ENCODE measurements around the gene OR10AD1. TPM values are rescaled to one million over a fixed set of nuclear protein-coding genes. Genes with fewer than 3 reads are reported as not detected.
"Not testable (repeated sequence)": the region's sequence is repeated elsewhere in the genome, so short reads cannot be mapped to it uniquely, and the experiment has no call there.

Gene OR10AD1
- total RNA-seq (not detected), polyA plus RNA-seq (not detected)
- long read RNA-seq, donor 1, partial matches to known transcripts, result 0 of 1 reads
- long read RNA-seq, donor 1, other reads (novel, unspliced or antisense), result 0 of 1 reads
- long read RNA-seq, donor 2, result 0 reads
- long read RNA-seq, donor 3, result 0 reads
- long read RNA-seq, donor 4, result 0 reads

DNA sequence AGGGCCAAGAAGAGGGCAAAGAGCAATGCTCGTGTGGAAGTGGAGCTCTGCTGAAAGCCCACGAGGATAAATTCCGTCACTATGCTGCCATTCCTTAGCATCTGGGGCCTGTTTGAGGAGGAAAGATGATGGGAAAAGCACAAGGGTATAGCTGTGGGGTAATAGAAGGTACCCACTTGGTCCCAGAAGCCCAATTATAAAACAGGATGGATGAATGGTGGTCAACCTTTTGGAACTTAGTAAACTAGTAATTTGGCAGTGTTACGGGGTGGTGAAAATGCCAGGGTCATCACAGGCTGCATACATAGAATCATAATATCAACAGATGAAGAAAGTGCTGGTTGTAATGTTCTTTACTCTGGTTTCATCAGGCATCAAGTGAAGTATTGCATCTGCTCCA lies at the start of gene OR10AD1:
OR10AD1 (minus strand) TSS at position 101 of the 400 bp plus-strand sequence; CDS start at position 101, 0 bp downstream.
- DNase-seq (no peak), ATAC-seq (no peak)
- no peaks in the 10 kb centered on the region for H3K9me3 ChIP-seq (ENCODE audit: control insufficient read depth, low read length)
- 75% methylated on average over 4 of the region's 4 CpGs for WGBS
- H3K27me3 ChIP-seq (ENCODE audit: control insufficient read depth, insufficient read depth), result no peaks in the 10 kb centered on the region
- no peak within 1 kb of the TSS for H3K27ac ChIP-seq (ENCODE audit: low read length)
- intact Hi-C loops (cut with DNase I), result no loop called here
- peaks cover 4% of the 10 kb centered on the region for H3K4me1 ChIP-seq (ENCODE audit: control insufficient read depth, insufficient read depth, low read length)
- no peak within 1 kb of the TSS for H3K4me3 ChIP-seq (ENCODE audit: low read length)

- ATAC-seq, result no peak
- no peak overlapping the region for H3K27ac ChIP-seq (ENCODE audit: low read length)
- DNase-seq, result no peak
- H3K4me3 ChIP-seq (ENCODE audit: low read length), result no peak overlapping the region
- H3K9me3 ChIP-seq (ENCODE audit: control insufficient read depth, low read length), result no peaks in the 10 kb centered on the region
- 78% methylated on average over 5 of the region's 5 CpGs for WGBS
- H3K27me3 ChIP-seq (ENCODE audit: control insufficient read depth, insufficient read depth), result no peaks in the 10 kb centered on the region
- no peaks in the 10 kb centered on the region for H3K4me1 ChIP-seq (ENCODE audit: control insufficient read depth, insufficient read depth, low read length)
- intact Hi-C loops (cut with DNase I), result no loop called here
Observed at GRCh38 chr12:48247181-48247966, 44.3 kb upstream of the OR10AD1 start.

DNA sequence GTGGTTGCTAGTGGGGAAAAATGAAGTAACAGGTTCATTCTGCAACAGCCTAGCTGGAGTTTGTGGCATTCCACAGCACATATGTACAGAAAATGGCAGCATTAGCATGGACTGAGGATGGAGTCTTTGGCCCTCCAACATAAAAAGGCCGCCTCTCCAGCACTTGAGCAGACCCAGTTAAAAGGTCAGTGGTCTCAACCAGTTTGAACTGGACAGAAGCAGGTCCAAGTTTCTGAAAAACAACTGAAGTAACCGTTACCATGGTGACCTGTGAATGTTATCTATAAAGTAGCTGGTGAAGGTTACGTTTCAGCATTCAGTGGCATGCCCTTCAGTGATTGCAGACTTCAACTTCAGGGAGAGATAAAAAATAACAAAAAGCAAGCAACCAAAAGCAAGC lies 34.1 kb upstream of the OR10AD1 start:
- 43% methylated on average over 3 of the region's 3 CpGs for WGBS
- H3K27me3 ChIP-seq (ENCODE audit: control insufficient read depth, insufficient read depth), result no peaks in the 10 kb centered on the region
- H3K4me1 ChIP-seq (ENCODE audit: control insufficient read depth, insufficient read depth, low read length), result no peaks in the 10 kb centered on the region
- peaks cover 3% of the 10 kb centered on the region for H3K9me3 ChIP-seq (ENCODE audit: control insufficient read depth, low read length)
- DNase-seq (no peak), ATAC-seq (no peak)
- H3K27ac ChIP-seq (ENCODE audit: low read length), result no peak overlapping the region
- no peak overlapping the region for H3K4me3 ChIP-seq (ENCODE audit: low read length)
- intact Hi-C loops (cut with DNase I), result no loop called here

GRCh38 chr12:48235796-48236333 lies 32.8 kb upstream of the OR10AD1 start:
- intact Hi-C loops (cut with DNase I), result no loop called here
- H3K27me3 ChIP-seq (ENCODE audit: control insufficient read depth, insufficient read depth), result no peaks in the 10 kb centered on the region
- no peak overlapping the region for H3K4me3 ChIP-seq (ENCODE audit: low read length)
- H3K4me1 ChIP-seq (ENCODE audit: control insufficient read depth, insufficient read depth, low read length), result no peaks in the 10 kb centered on the region
- H3K9me3 ChIP-seq (ENCODE audit: control insufficient read depth, low read length), result peaks cover 3% of the 10 kb centered on the region
- 51% methylated on average over 4 of the region's 4 CpGs for WGBS
- DNase-seq (no peak), ATAC-seq (no peak)
- H3K27ac ChIP-seq (ENCODE audit: low read length), result no peak overlapping the region

- H3K4me3 ChIP-seq (ENCODE audit: low read length); H3K4me1 ChIP-seq (ENCODE audit: control insufficient read depth, insufficient read depth, low read length); H3K27me3 ChIP-seq (ENCODE audit: control insufficient read depth, insufficient read depth); H3K9me3 ChIP-seq (ENCODE audit: control insufficient read depth, low read length); intact Hi-C loops (cut with DNase I); ATAC-seq; H3K27ac ChIP-seq (ENCODE audit: low read length); DNase-seq: not testable (repeated sequence)
- 93% methylated on average over 2 of the region's 2 CpGs for WGBS
Observed at GRCh38 chr12:48231169-48231958, 28.3 kb upstream of the OR10AD1 start.

DNA sequence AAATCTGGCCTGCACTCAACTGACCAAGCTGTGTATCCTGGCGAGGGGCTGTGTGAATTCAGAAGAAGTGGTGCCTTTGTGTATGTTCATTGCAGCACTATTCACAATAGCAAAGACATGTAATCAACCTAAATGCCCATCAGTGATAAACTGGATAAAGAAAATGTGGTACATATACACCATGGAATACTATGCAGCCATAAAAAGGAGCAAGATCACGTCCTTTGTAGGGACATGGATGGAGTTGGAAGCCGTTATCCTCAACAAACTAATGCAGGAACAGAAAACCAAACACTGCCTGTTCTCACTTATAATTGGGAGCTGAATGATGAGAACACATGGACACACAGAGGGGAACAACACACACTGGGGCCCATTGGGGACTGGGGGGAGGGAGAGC lies 21.4 kb upstream of the OR10AD1 start:
- WGBS, result 83% methylated on average over 3 of the region's 3 CpGs
- H3K9me3 ChIP-seq (ENCODE audit: control insufficient read depth, low read length); H3K27ac ChIP-seq (ENCODE audit: low read length); H3K4me3 ChIP-seq (ENCODE audit: low read length); DNase-seq; intact Hi-C loops (cut with DNase I); H3K27me3 ChIP-seq (ENCODE audit: control insufficient read depth, insufficient read depth); ATAC-seq; H3K4me1 ChIP-seq (ENCODE audit: control insufficient read depth, insufficient read depth, low read length): not testable (repeated sequence)

DNA sequence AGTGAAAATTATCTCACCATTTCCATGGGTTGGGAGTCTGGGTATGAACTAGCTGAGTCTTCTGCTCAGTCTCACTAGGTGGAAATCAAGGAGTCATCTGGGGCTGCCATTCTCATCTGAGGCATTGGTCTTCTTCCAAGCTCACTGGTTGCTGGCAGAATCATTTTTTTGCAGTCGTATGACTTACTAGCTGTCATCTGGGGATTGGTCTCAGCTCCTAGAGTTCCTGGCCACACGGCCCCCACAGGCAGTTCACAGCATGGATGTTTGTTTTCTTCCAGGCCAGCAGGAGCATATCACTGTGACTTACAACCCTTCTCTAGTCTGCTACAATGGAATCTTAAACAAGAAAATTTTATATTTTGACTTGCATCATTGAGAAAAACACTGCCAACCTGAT lies 18.6 kb upstream of the OR10AD1 start:
- Histone ChIP-seq H3K9me3 (ENCODE audit: control insufficient read depth, low read length) (no peaks in the 10 kb centered on the region), H3K4me1 (ENCODE audit: control insufficient read depth, insufficient read depth, low read length) (no peaks in the 10 kb centered on the region), H3K4me3 (ENCODE audit: low read length) (no peak overlapping the region), H3K27ac (ENCODE audit: low read length) (no peak overlapping the region), H3K27me3 (ENCODE audit: control insufficient read depth, insufficient read depth) (no peaks in the 10 kb centered on the region)
- ATAC-seq (no peak), DNase-seq (no peak)
- 13% methylated on average over 2 of the region's 2 CpGs for WGBS
- intact Hi-C loops (cut with DNase I), result no loop called here

DNA sequence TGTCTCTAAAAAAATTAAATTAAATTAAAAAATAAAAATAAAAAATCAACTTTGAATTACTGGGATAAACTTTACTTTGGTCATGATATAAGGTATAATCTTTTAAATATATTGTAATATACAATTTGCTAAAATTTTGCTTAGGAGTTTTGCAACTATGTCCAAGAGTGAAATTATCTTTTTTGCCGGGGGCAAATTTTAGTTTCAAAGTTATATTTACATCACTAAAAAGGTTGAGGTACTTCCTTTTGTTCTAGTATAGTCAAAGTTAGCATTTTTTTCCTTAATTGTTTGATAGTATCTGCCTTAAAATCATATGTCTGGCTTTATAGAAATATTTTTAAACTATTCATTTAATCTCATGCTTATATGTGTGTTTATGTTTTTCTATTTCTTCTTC lies 17.6 kb upstream of the OR10AD1 start:
- no peak for DNase-seq
- H3K4me3 ChIP-seq (ENCODE audit: low read length), result no peak overlapping the region
- H3K9me3 ChIP-seq (ENCODE audit: control insufficient read depth, low read length), result no peaks in the 10 kb centered on the region
- WGBS, result 83% methylated on average over 1 of the region's 1 CpG
- intact Hi-C loops (cut with DNase I), result no loop called here
- H3K27ac ChIP-seq (ENCODE audit: low read length), result no peak overlapping the region
- H3K4me1 ChIP-seq (ENCODE audit: control insufficient read depth, insufficient read depth, low read length), result no peaks in the 10 kb centered on the region
- H3K27me3 ChIP-seq (ENCODE audit: control insufficient read depth, insufficient read depth), result no peaks in the 10 kb centered on the region
- ATAC-seq, result no peak

GRCh38 chr12:48219631-48220030 lies 16.5 kb upstream of the OR10AD1 start:
- H3K27ac ChIP-seq (ENCODE audit: low read length), result no peak overlapping the region
- H3K4me3 ChIP-seq (ENCODE audit: low read length), result no peak overlapping the region
- ATAC-seq, result no peak
- no peaks in the 10 kb centered on the region for H3K9me3 ChIP-seq (ENCODE audit: control insufficient read depth, low read length)
- WGBS, result 83% methylated on average over 1 of the region's 1 CpG
- intact Hi-C loops (cut with DNase I), result no loop called here
- no peaks in the 10 kb centered on the region for H3K4me1 ChIP-seq (ENCODE audit: control insufficient read depth, insufficient read depth, low read length)
- DNase-seq, result no peak
- H3K27me3 ChIP-seq (ENCODE audit: control insufficient read depth, insufficient read depth), result no peaks in the 10 kb centered on the region

- no peaks in the 10 kb centered on the region for H3K9me3 ChIP-seq (ENCODE audit: control insufficient read depth, low read length)
- intact Hi-C loops (cut with DNase I), result no loop called here
- no peak overlapping the region for H3K27ac ChIP-seq (ENCODE audit: low read length)
- DNase-seq (no peak), ATAC-seq (no peak)
- H3K4me1 ChIP-seq (ENCODE audit: control insufficient read depth, insufficient read depth, low read length), result no peaks in the 10 kb centered on the region
- H3K4me3 ChIP-seq (ENCODE audit: low read length), result no peak overlapping the region
- no peaks in the 10 kb centered on the region for H3K27me3 ChIP-seq (ENCODE audit: control insufficient read depth, insufficient read depth)
Observed at GRCh38 chr12:48216785-48217184, 13.7 kb upstream of the OR10AD1 start.

- H3K4me1 ChIP-seq (ENCODE audit: control insufficient read depth, insufficient read depth, low read length); DNase-seq; H3K9me3 ChIP-seq (ENCODE audit: control insufficient read depth, low read length); ATAC-seq; intact Hi-C loops (cut with DNase I); H3K27ac ChIP-seq (ENCODE audit: low read length); H3K27me3 ChIP-seq (ENCODE audit: control insufficient read depth, insufficient read depth); H3K4me3 ChIP-seq (ENCODE audit: low read length): not testable (repeated sequence)
- 100% methylated on average over 1 of the region's 2 CpGs for WGBS
Observed at GRCh38 chr12:48209495-48209894, 6.4 kb upstream of the OR10AD1 start.
